NCI-H1930 (cell line): ENCODE measurements around the gene DCAF17.
"Not testable (repeated sequence)": the region's sequence is repeated elsewhere in the genome, so short reads cannot be mapped to it uniquely, and the experiment has no call there.

Source experiments
- DNase-seq, 2 experiments: peaks; one replicate each; lab custom pipeline; 2025; lab: John Stamatoyannopoulos, UW

Gene DCAF17

GRCh38 chr2:171411214-171411613 is 22.8 kb upstream of the DCAF17 start:
- no peak for DNase-seq

- DNase-seq: no peak
Observed at GRCh38 chr2:171411791-171412483, 22.1 kb upstream of the DCAF17 start.

- DNase-seq: no peak
Observed at GRCh38 chr2:171412571-171413175, 21.4 kb upstream of the DCAF17 start.

GRCh38 chr2:171414645-171415044 is 19.4 kb upstream of the DCAF17 start:
- not testable (repeated sequence) for DNase-seq

DNA sequence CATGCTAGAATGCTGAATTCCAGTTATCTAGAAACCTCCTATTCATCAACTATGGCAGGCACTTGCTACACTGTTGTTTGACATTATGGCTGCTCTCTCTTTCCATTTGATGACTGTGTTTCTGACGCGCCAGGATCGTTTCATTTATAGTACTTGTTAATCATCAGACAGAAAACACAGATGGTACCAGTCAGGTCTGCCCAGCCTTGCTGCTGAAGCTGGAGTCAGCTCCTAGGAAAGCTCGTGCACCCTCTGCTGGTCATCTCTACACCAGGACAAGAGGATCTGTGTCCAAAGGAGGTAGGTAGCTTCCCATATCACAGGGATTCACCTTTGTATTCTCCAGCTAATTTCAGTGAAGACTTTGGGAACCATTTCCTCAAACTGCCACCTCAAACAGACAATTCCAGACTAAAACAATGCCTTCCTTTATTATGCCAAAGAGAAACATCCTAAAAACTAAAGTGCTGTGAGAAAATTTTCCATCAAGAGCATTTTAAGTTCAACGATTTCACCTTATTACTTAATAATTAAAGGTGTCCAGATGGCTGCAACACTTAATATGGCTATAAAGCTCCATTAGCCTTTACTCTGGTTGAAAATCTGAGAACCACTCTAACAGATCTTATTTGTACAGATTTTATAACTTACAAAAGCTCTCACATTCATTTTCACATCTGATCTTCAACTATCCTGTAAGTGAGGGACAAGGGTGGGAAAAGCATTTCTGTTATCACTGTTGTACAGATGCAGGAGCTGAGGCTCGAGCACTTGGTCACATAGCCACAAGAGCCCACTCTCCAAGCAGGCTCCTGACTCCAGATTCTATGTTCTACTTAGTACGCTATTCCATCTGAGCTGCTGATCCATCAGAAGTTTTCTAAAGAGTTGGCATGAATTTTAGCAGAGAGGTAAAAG is 17.8 kb upstream of the DCAF17 start:
- peak; percentile 53 to 76 for DNase-seq

- no peak for DNase-seq
Observed at GRCh38 chr2:171419333-171419732, 14.7 kb upstream of the DCAF17 start.

DNA sequence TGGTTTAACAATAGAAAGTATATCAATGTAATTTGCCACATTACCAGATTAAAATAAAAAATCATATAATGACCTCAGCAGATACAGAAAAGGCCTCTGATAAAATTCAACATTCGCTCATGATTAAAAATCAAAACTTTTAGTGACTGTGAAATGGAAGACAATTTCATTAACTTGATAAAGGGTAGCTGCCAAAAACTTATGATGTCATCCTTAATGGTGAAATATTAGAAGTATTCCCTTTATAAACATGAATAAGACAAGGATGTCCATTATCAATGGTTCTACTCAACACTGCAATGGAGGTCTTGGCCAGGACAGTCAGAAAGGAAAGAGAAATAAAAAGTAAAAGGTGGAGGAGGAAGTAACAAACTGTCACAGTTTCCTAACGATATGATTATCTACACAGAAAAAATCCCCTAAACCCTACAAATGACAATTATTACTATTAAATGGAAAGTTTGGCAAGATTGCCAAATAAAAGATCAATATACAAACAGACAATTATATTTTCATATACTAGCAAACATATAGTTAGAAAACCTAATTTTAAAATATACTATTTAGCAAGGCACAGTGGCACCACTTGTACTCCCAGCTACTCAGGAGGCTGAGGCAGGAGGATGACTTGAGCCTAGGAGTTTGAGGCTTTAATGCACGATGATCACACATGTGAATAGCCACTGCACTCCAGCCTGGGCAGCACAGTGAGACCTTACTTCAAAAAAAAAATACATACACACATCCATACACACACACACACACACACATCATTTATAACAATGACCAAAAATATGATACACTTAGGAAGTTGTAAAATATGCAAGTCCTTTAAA is 13.1 kb upstream of the DCAF17 start:
- no peak for DNase-seq

DNA sequence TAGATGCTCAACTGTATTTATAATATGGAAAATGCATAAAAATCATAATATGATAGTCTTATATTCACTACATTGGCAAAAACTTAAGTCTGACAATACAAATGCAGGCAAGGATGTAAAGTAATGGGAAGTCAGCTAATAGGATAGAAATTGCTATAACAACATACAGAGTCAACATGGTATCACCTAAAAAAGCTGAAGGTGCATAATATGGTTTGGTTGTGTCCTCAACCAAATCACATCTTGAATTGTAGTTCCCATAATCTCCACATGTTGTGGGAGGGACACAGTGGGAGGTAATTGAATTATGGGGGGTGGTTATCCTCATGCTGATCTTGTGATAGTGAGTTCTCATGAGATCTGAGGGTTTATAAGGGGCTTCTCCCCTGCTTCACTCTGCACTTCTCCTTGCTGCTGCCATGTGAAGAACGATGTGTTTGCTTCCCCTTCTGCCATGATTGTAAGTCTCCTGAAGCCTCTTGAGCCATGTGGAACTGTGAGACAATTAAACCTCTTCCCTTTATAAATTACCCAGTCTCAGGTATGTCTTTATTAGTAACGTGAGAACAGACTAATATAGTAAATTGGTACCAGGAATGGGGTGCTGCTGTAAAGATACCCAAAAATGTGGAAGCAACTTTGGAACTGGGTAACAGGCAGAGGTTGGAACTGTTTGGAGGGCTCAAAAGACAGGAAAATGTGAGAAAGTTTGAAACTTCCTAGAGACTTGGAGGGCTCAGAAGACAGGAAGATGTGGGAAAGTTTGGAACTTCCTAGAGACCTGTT is 11.1 kb upstream of the DCAF17 start:
- DNase-seq: not testable (repeated sequence)

- DNase-seq: no peak
Observed at GRCh38 chr2:171430516-171431410, 3.3 kb upstream of the DCAF17 start.

DNA sequence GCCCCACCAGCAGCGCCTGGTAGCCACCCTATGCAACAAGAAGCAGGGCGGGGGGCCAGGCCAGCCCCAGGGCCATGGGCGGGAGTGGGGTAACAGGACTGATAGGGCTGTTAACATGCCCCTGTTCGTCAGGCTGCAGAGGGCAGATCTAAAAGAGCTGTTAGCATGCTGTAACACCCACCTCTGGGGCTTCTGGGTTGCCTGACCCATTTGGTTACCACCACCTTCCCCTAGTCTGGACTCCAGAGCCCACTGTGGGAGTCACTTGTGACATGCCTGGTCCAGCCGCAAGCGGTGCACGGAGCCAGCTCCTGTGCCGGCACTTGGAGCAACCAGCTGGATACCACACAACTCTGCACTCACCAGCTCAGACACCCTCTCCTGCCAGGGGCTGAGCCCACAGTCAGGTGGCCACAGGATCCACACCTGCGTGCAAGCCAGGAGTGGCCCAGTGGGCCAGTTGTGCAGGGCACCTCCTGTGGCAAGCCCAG is 2.3 kb upstream of the DCAF17 start:
- DNase-seq: no peak

- no peak for DNase-seq
Observed at GRCh38 chr2:171432206-171432968, 1.6 kb upstream of the DCAF17 start.

DNA sequence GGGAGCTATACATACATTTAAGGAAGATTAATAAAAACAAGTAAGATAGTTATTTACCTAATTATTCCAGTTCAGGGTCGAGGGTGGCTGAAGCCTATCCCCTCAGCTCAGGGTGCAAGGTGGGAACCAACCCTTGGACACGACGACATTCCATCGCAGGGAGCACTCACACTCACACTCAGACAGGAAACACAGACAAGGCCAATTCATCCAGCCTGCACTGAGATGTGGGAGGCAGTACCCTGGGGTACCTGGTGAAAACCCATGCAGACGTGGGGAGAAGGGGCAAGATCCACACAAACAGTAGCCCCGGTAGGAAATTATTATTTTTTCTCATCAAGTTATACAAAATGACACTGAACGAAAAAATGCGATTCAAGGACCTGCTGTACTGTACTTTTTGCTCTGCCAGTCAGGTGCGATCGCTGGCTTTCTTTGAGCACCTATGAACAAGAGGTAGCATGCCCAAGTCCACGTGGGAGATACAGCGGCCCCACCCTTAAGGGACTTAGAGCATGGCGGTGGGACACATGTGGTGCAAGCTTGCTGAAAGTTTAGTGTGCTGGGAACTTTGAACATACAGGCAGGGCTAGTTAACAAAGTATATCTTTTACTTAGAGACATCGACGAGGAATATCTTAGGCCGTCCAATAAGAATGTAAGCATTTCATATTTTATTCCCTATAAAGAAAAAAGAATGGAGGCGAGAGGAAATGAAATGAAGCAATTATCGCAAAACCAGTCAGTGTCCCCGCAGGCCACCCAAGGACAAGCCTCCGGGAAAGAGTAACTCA is 860 bp upstream of the DCAF17 start:
- peak; percentile 9 to 26 for DNase-seq

GRCh38 chr2:171433763-171434012 is 338 bp upstream of the DCAF17 start, which contains the start of gene METTL8:
Gene METTL8, minus strand, starts transcription at chr2:171433990. Its CDS starts 41,805 bp downstream, at chr2:171392185.
- no peak for DNase-seq

- no peak for DNase-seq
Observed at GRCh38 chr2:171436307-171436706, 2.3 kb downstream of the DCAF17 start.

GRCh38 chr2:171441470-171441869 is 7.4 kb downstream of the DCAF17 start:
- no peak for DNase-seq

- no peak for DNase-seq
Observed at GRCh38 chr2:171447675-171448074, 13.6 kb downstream of the DCAF17 start.

DNA sequence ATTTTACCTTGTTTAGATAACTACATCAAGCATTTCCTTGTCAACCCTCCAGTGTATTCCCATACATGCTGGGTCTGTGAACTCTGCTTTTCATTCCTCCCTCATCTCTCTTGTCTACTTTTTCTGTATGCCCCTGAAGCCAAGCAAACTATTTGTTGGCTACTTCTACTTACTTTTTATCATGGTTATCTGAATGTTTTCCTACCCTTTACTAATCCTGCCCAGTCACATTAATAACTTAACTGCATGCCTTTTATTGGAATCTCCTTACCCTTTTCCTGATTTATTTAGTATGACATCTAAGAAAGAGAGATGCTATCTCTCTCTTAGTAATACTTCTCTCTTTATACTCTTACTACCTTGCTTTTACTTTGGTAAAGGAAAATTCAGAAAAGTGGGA is 17.0 kb downstream of the DCAF17 start:
- DNase-seq: no peak

DNA sequence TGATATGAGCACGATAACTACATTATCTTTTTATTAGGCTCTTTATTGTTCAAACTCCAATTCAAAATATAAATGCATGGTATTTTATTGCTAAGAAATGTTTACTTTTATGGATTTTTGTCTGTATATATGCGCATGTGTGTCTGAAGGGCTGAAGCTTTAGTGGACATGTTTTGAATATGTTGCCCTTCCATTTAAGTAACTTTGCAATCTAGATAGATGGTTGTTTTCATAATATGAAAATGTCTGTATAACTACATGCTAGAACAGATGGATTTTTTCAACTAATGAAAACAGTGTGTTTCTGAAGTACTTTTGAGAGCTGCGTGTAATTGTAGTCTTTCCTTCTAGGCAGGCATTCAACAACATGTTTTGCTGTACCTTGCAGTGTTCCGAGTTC is 18.7 kb downstream of the DCAF17 start:
- DNase-seq: no peak
